ENCODE results near the gene TMEM258. TPM values are rescaled to one million over a fixed set of nuclear protein-coding genes. Genes with fewer than 3 reads are reported as not detected.

TMEM258 gene
- total and polyA plus RNA-seq, 10 of the 15 experiments (the other 5 are each of a cell fraction or from before 2014, with no cell fraction given) = 160 to 840 (median 326) TPM

- TF ChIP-seq ZBTB4 (CRISPR knock-in tag; IDR thresholded peaks at IDR 0.05) (no peak), NFIC (IDR thresholded peaks at IDR 0.05; ENCODE audit: low read depth, low read length) (no peak)
Measured at GRCh38 chr11:61779666-61780525, 12.5 kb downstream of the TMEM258 start (continued).

GRCh38 chr11:61778920-61779650 is 13.3 kb downstream of the TMEM258 start:
- H3K4me3 ChIP-seq = no peak overlapping the region
- no peaks in the 10 kb centered on the region; a peak in 1 of 4 replicates for H3K36me3 ChIP-seq (ENCODE audit: control insufficient read depth in 2 of 2, insufficient read depth in 2 of 2, low read length in 1 of 2)
- H2AFZ ChIP-seq (ENCODE audit: control insufficient read depth, low read depth, low read length) = no peak overlapping the region
- H3K9me3 ChIP-seq (replicated peaks; ENCODE audit: control insufficient read depth, insufficient read depth, low read length) = no peaks in the 10 kb centered on the region
- no peak overlapping the region for H3K4me2 ChIP-seq (ENCODE audit: control insufficient read depth, insufficient read depth)
- H3K9ac ChIP-seq (ENCODE audit: control insufficient read depth, insufficient read depth, low read length) = no peak overlapping the region
- no peaks in the 10 kb centered on the region for H3K79me2 ChIP-seq (ENCODE audit: control insufficient read depth, insufficient read depth, low read length)
- FAIRE-seq (no peak), ATAC-seq (no peak), DNase-seq (ENCODE audit: low read depth, low spot score) (no peak)
- SMC1A ChIA-PET (ENCODE audit: uncharacterized antibody, unreplicated experiment) = no interaction called here
- 75% methylated on average over 22 of the region's 24 CpGs for WGBS (ENCODE audit: insufficient coverage, insufficient replicate concordance, low lambda C conversion rate, missing lambda C conversion rate)
- POLR2A ChIA-PET = interaction anchor here (0.9 kb wide), 1 partner anchor 24 kb away, joined by 3 read pairs; no protein-coding TSS in a partner anchor
- intact Hi-C loops (cut with micrococcal nuclease; ENCODE audit: unreplicated experiment) (no loop called here), in situ Hi-C loops (cut with MboI) (no loop called here)
- no peaks in the 10 kb centered on the region for H4K20me1 ChIP-seq (ENCODE audit: control insufficient read depth, insufficient read depth)
- no peaks in the 10 kb centered on the region for H3K27me3 ChIP-seq (replicated peaks in 1 of 2; ENCODE audit: control insufficient read depth in 2 of 2, insufficient read depth in 2 of 2, low read length in 1 of 2)
- no TSS peak for BruUV-seq (replicated peaks)
- RAD21 ChIA-PET (ENCODE audit: unreplicated experiment) = interaction anchor here (1.3 to 1.7 kb wide), 2 partner anchors 9 to 32 kb away, joined by 4 to 5 read pairs; no protein-coding TSS in a partner anchor
- CTCF ChIA-PET = interaction anchor here (0.6 to 7.5 kb wide), 5 partner anchors 8 to 31 kb away, joined by 3 to 88 read pairs (median 4); no protein-coding TSS in a partner anchor
- no peak overlapping the region for H3K27ac ChIP-seq (ENCODE audit: control insufficient read depth, insufficient read depth)
- H3K4me1 ChIP-seq (ENCODE audit: control insufficient read depth, insufficient read depth, low read length) = no peaks in the 10 kb centered on the region; the same call in 1 of the 2 replicates
- TF ChIP-seq ZNF622 (IDR thresholded peaks at IDR 0.05) = no peak
- no peak for TF ChIP-seq E2F8 (IDR thresholded peaks at IDR 0.05; ENCODE audit: low read depth, partially characterized antibody)
- TF ChIP-seq FOXK2 (IDR thresholded peaks at IDR 0.05) = no peak
- TF ChIP-seq ZBED1 (IDR thresholded peaks at IDR 0.05; ENCODE audit: borderline replicate concordance) = no peak
- no peak for TF ChIP-seq ATF2 (IDR thresholded peaks at IDR 0.05; ENCODE audit: low read length)
- TF ChIP-seq FOS (IDR thresholded peaks at IDR 0.05; ENCODE audit: borderline replicate concordance, extremely low read depth, insufficient read length) = no peak
- TF ChIP-seq BCL3 (IDR thresholded peaks at IDR 0.05; ENCODE audit: borderline replicate concordance, insufficient read depth, low read depth, low read length, poor library complexity, severe bottlenecking) = no peak

Measured in GM12878 (cell line).